ENCODE data around the gene NFKBIL1. TPM values are rescaled to one million over a fixed set of nuclear protein-coding genes. Genes with fewer than 3 reads are reported as not detected.
"Not testable (repeated sequence)": the region's sequence is repeated elsewhere in the genome, so short reads cannot be mapped to it uniquely, and the experiment has no call there.

Gene NFKBIL1, protein sequence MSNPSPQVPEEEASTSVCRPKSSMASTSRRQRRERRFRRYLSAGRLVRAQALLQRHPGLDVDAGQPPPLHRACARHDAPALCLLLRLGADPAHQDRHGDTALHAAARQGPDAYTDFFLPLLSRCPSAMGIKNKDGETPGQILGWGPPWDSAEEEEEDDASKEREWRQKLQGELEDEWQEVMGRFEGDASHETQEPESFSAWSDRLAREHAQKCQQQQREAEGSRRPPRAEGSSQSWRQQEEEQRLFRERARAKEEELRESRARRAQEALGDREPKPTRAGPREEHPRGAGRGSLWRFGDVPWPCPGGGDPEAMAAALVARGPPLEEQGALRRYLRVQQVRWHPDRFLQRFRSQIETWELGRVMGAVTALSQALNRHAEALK
- polyA plus RNA-seq (2011; rRNA removed), result 10.8 and 13.6 TPM in 2 replicates
- polyA minus RNA-seq (2011; rRNA and poly(A)+ RNA removed), result 5.4 and 6.6 TPM in 2 replicates

DNA sequence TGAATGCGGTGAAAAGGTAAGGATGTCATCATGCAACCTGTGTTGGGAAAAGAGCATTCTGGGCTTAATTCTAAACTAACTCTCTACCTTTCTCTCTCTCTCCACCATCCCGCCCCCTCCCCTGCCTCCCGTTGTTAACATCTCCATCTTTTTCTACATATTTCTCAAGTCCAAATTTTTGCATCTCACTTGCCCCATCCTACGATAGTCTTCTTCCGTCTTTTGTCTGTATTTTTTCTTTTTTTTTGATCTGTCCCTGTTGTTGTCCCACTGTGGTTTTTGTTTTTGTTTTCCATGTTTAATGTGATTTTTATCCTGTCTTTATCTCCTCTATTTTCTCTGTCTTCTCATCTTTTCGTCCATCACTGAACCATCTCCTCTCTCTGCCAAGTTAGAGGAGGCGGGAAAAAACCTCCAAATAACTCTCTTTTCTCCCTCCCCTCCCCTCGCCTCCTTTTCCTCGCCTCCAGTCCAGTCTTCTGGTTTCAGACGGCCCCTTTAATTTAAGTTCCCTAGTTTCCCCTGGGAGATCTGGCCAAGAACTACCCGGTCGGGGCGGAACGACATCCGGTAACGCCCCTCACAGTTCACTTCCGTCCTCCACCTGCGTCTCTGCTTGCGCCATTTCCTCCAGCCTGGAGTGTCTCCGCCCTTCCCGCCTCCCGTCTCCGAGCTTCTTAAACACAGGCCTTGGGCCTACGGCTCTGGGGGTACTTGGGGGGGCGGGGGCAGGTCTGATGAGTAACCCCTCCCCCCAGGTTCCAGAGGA is at the start of gene NFKBIL1:
Gene NFKBIL1 (plus strand): TSS at position 651 of the 769 bp plus-strand sequence. CDS start 87 bp downstream, at position 738.
- peak; percentile 90 for DNase-seq (ENCODE audit: low read depth)
- TF ChIP-seq, protein P1, sequence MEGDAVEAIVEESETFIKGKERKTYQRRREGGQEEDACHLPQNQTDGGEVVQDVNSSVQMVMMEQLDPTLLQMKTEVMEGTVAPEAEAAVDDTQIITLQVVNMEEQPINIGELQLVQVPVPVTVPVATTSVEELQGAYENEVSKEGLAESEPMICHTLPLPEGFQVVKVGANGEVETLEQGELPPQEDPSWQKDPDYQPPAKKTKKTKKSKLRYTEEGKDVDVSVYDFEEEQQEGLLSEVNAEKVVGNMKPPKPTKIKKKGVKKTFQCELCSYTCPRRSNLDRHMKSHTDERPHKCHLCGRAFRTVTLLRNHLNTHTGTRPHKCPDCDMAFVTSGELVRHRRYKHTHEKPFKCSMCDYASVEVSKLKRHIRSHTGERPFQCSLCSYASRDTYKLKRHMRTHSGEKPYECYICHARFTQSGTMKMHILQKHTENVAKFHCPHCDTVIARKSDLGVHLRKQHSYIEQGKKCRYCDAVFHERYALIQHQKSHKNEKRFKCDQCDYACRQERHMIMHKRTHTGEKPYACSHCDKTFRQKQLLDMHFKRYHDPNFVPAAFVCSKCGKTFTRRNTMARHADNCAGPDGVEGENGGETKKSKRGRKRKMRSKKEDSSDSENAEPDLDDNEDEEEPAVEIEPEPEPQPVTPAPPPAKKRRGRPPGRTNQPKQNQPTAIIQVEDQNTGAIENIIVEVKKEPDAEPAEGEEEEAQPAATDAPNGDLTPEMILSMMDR (IDR thresholded peaks at IDR 0.05; ENCODE audit: insufficient read depth, low read depth, low read length), result no peak
- ChIA-PET POLR2A (interaction anchor here (0.6 kb wide), 1 partner anchor 78 kb away, joined by 22 read pairs; no protein-coding TSS in a partner anchor), CTCF (interaction anchor here (0.5 to 17.0 kb wide), 23 partner anchors 12 to 933 kb away, joined by 3 to 433 read pairs (median 4); partner anchors contain the start of genes C6orf47, LST1, LTB and MCCD1)
- H3K4me3 ChIP-seq (ENCODE audit: low read depth, low read length), result peak within 1 kb of the TSS; percentile 50
- peaks cover 3% of the 10 kb centered on the region; the same call in 1 of the 2 replicates for H3K36me3 ChIP-seq (ENCODE audit: control insufficient read depth, insufficient read depth, low read length)
- H3K27me3 ChIP-seq (ENCODE audit: control insufficient read depth, insufficient read depth, low read length), result no peaks in the 10 kb centered on the region

DNA sequence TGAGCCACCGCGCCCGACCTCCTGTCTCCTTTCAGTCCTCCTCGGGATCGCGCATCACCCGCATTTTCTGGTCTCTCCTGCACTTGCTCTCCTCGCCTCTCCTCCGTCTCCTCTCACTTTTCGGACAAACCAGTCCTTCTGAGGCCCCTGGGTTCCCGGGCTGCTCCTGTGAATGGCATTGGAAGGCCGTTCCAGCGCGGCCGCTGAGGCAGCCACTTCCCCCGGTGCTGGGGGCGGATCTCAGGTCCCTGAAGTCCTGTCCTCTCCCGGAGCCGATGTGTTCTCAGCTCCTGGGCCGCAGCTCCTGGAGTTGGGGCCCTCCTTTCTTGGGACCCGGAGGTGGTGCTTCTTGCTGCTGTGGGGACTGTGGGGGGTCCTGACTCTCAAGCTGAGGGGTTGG is 48.7 kb upstream of the NFKBIL1 start:
- ChIA-PET POLR2A (no interaction called here), CTCF (interaction anchor here (0.6 to 1.2 kb wide), 2 partner anchors 48 to 232 kb away, joined by 3 read pairs; partner anchors contain the start of gene ATP6V1G2)
- TF ChIP-seq, protein P1 (IDR thresholded peaks at IDR 0.05; ENCODE audit: insufficient read depth, low read depth, low read length), result no peak
- Histone ChIP-seq H3K4me3 (ENCODE audit: low read depth, low read length) (peak overlapping the region; percentile 27), H3K27me3 (ENCODE audit: control insufficient read depth, insufficient read depth, low read length) (no peaks in the 10 kb centered on the region), H3K36me3 (ENCODE audit: control insufficient read depth, insufficient read depth, low read length) (no peaks in the 10 kb centered on the region)
- no peak for DNase-seq (ENCODE audit: low read depth)

DNA sequence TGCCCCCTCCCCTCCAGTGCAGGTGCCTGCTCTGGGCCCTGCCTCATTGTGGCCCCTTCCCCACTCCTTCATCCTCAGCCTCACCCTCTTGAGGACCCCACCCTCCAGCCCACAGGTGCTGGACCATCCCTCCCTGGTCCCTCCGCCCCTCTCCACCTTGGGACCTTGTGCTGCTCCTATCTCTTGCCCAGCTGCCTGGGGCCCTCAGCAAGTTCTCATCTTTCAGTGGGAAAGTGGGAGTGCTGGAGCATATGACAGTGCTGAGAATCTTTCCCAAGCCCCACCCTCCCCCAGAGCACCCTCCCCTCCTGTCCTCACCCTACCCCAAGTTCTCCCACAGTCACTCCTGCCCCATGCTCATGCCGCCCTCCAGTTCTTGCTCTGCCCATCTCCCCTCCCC is 47.8 kb upstream of the NFKBIL1 start:
- H3K36me3 ChIP-seq (ENCODE audit: control insufficient read depth, insufficient read depth, low read length); H3K27me3 ChIP-seq (ENCODE audit: control insufficient read depth, insufficient read depth, low read length); POLR2A ChIA-PET; CTCF ChIA-PET; H3K4me3 ChIP-seq (ENCODE audit: low read depth, low read length); DNase-seq (ENCODE audit: low read depth): not testable (repeated sequence)

DNA sequence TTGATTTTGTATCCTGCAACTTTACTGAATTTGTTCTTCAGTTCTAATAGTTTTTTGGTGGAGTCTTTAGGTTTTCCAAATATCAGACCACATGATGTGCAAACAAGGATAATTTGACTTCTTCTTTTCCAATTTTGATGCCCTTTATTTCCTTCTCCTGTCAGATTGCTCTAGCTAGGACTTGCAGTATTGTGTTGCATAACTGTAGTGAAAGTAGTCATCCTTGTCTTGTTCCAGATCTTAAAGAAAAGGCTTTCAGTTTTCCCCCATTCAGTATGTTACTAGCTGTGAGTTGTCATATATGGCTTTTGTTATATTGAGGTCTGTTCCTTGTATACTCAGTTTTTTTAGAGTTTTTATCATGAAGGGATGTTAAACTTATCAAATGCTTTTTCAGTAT is 44.8 kb upstream of the NFKBIL1 start:
- H3K36me3 ChIP-seq (ENCODE audit: control insufficient read depth, insufficient read depth, low read length), result peaks cover 11% of the 10 kb centered on the region
- no peak overlapping the region for H3K4me3 ChIP-seq (ENCODE audit: low read depth, low read length)
- ChIA-PET POLR2A (no interaction called here), CTCF (interaction anchor here (1.8 kb wide), 1 partner anchor 44 kb away, joined by 5 read pairs; the partner anchor contains the start of gene ATP6V1G2)
- DNase-seq (ENCODE audit: low read depth), result no peak
- TF ChIP-seq, protein P1 (IDR thresholded peaks at IDR 0.05; ENCODE audit: insufficient read depth, low read depth, low read length), result no peak
- H3K27me3 ChIP-seq (ENCODE audit: control insufficient read depth, insufficient read depth, low read length), result no peaks in the 10 kb centered on the region

DNA sequence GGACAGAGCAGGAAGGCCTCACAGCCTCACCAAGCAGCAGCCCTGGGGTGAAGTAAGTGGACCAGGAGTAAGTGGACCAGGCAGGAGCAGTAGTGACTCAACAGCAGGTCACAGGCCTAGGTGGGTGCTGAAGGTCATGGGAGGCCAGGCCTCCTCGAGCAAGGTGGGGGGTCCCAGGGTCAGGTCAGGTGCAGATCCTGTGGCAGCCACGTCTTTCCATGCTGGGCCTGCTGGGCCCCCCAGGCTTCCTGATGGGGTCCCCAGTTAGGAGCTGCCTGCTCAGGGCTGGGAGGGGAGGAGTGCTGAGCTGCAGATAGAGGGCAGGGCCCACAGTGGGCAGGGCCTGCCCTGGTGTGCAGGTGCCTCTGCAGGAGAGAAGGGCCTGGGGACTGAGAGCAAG is 38.4 kb upstream of the NFKBIL1 start:
- POLR2A ChIA-PET; H3K27me3 ChIP-seq (ENCODE audit: control insufficient read depth, insufficient read depth, low read length); DNase-seq (ENCODE audit: low read depth); CTCF ChIA-PET; H3K4me3 ChIP-seq (ENCODE audit: low read depth, low read length): not testable (repeated sequence)
- peaks cover 19% of the 10 kb centered on the region for H3K36me3 ChIP-seq (ENCODE audit: control insufficient read depth, insufficient read depth, low read length)

DNA sequence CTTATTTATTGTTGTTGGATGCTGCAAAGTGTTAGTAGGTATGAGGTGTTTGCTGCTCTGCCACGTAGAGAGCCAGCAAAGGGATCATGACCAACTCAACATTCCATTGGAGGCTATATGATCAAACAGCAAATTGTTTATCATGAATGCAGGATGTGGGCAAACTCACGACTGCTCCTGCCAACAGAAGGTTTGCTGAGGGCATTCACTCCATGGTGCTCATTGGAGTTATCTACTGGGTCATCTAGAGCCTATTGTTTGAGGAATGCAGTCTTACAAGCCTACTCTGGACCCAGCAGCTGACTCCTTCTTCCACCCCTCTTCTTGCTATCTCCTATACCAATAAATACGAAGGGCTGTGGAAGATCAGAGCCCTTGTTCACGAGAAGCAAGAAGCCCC is 37.4 kb upstream of the NFKBIL1 start:
- CTCF ChIA-PET, result interaction anchor here (1.0 kb wide), 1 partner anchor 37 kb away, joined by 3 read pairs; the partner anchor contains the start of gene ATP6V1G2
- TF ChIP-seq, protein P1 (IDR thresholded peaks at IDR 0.05; ENCODE audit: insufficient read depth, low read depth, low read length), result no peak
- DNase-seq (ENCODE audit: low read depth), result no peak
- POLR2A ChIA-PET, result no interaction called here
- no peaks in the 10 kb centered on the region for H3K27me3 ChIP-seq (ENCODE audit: control insufficient read depth, insufficient read depth, low read length)
- no peak overlapping the region for H3K4me3 ChIP-seq (ENCODE audit: low read depth, low read length)
- peaks cover 19% of the 10 kb centered on the region for H3K36me3 ChIP-seq (ENCODE audit: control insufficient read depth, insufficient read depth, low read length)

Data from BJ (cell line).